Endothelial cell of umbilical vein (primary cell): ENCODE results near the gene RALGAPB. TPM values are rescaled to one million over a fixed set of nuclear protein-coding genes. Genes with fewer than 3 reads are reported as not detected.

ENCODE experiments used
- BruUV-seq: library from RNA; stranded (reverse); fragments of 400-500 nt; replicated peaks from 2 replicates; lab custom pipeline; 2021; lab: Mats Ljungman, UMichigan
- CTCF ChIA-PET: fragments of 300-600, 350-600 bp; sonication (Branson Sonifier 250); formaldehyde crosslinking; loops from one replicate; lab custom pipeline; 2021; ENCODE audit warnings: antibody characterized with exemption, inconsistent platforms; lab: Charles Lee
- POLR2A ChIA-PET: fragments of 300-600, 350-600 bp; sonication (Branson Sonifier 250); formaldehyde crosslinking; loops from one replicate; lab custom pipeline; 2021; ENCODE audit warnings: antibody characterized with exemption, inconsistent platforms; lab: Charles Lee
- DNase-seq: peaks from one replicate; pipeline ENCODE4 v3.0.0-alpha.2; 2011; ENCODE audit warnings: low read depth, low spot score
- FAIRE-seq: peaks from 2 replicates; lab custom pipeline; 2011; peaks lifted over from hg19 to GRCh38; lab: Jason Lieb, UNC
- H2AFZ ChIP-seq: 2 replicates; pipeline ENCODE4 v1.6.0; 2012; ENCODE audit warnings: low read depth, low read length, control low read depth, inconsistent platforms
- H3K27ac ChIP-seq: 2 replicates; pipeline ENCODE4 v1.5.1; 2011; ENCODE audit warnings: low read depth, mild to moderate bottlenecking, control low read depth, low read length, moderate library complexity; ENCODE audit not compliant: insufficient read depth
- H3K27me3 ChIP-seq, 2 experiments: 2 replicates each; pipeline versions ENCODE4 v1.6.0 to v1.6.1; 2011; ENCODE audit warnings: low read length in 2 of 2, mixed read lengths in 1 of 2; ENCODE audit not compliant: control insufficient read depth in 2 of 2, insufficient read depth in 2 of 2
- H3K36me3 ChIP-seq, 2 experiments: 2 replicates in 1 of 2; 3 replicates in 1 of 2; pipeline ENCODE4 v1.5.1; 2011; ENCODE audit warnings: low read length in 2 of 2, mild to moderate bottlenecking in 1 of 2, moderate library complexity in 1 of 2; ENCODE audit not compliant: control insufficient read depth in 2 of 2, insufficient read depth in 2 of 2; ENCODE audit errors: extremely low read depth in 1 of 2
- H3K4me1 ChIP-seq: 3 replicates; pipeline ENCODE4 v1.5.1; 2011; ENCODE audit warnings: mild to moderate bottlenecking, low read length; ENCODE audit not compliant: control insufficient read depth, insufficient read depth; ENCODE audit errors: extremely low read depth
- H3K4me2 ChIP-seq: 2 replicates; pipeline ENCODE4 v1.6.1; 2011; ENCODE audit warnings: low read length, control low read depth, mixed read lengths; ENCODE audit not compliant: insufficient read depth
- H3K4me3 ChIP-seq, 3 experiments: fragments of 200-600 bp in 1 of 3; sonication (generic), shearing (Covaris generic) in 1 of 3; replicated peaks in 1 of 3; 2 replicates each; pipeline ENCODE4 v1.5.1; 2011 to 2016; ENCODE audit warnings: control low read depth in 3 of 3, low read length in 3 of 3, mild to moderate bottlenecking in 2 of 3, inconsistent platforms in 1 of 3, low read depth in 1 of 3, moderate library complexity in 1 of 3; ENCODE audit not compliant: insufficient read depth in 1 of 3
- H3K79me2 ChIP-seq: 2 replicates; pipeline ENCODE4 v1.6.0; 2012; ENCODE audit warnings: low read length, inconsistent platforms; ENCODE audit not compliant: control insufficient read depth, insufficient read depth
- H3K9ac ChIP-seq: replicated peaks from 2 replicates; pipeline ENCODE3; 2011; ENCODE audit warnings: low read length, control low read depth; ENCODE audit not compliant: insufficient read depth; ENCODE audit errors: extremely low read depth
- H3K9me1 ChIP-seq: replicated peaks from 3 replicates; pipeline ENCODE4 v1.6.0; 2011; ENCODE audit warnings: mild to moderate bottlenecking, low read length; ENCODE audit not compliant: control insufficient read depth, insufficient read depth; ENCODE audit errors: extremely low read depth
- H3K9me3 ChIP-seq: replicated peaks from 2 replicates; pipeline ENCODE4 v1.5.1; 2012; ENCODE audit warnings: low read length, inconsistent platforms; ENCODE audit not compliant: control insufficient read depth, insufficient read depth
- H4K20me1 ChIP-seq: replicated peaks from 2 replicates; pipeline ENCODE3; 2011; ENCODE audit warnings: mild to moderate bottlenecking, low read length; ENCODE audit not compliant: control insufficient read depth, insufficient read depth; ENCODE audit errors: extremely low read depth
- EZH2 ChIP-seq: IDR thresholded peaks from 2 replicates; pipeline ENCODE4 v1.6.1; 2012; ENCODE audit warnings: borderline replicate concordance, low read depth, mild to moderate bottlenecking, moderate library complexity, low read length, inconsistent platforms; ENCODE audit not compliant: severe bottlenecking
- FOS ChIP-seq: IDR thresholded peaks from 2 replicates; pipeline ENCODE4 v1.6.1; 2011; ENCODE audit warnings: mild to moderate bottlenecking, low read length, moderate library complexity, borderline replicate concordance; ENCODE audit not compliant: insufficient read depth
- GATA2 ChIP-seq: IDR thresholded peaks from 2 replicates; pipeline ENCODE4 v1.7.0; 2011; ENCODE audit warnings: low read depth, mild to moderate bottlenecking, moderate library complexity, mixed read lengths, low read length; ENCODE audit not compliant: insufficient read length, insufficient read depth
- JUN ChIP-seq: IDR thresholded peaks from 2 replicates; pipeline ENCODE4 v1.6.1; 2011; ENCODE audit warnings: borderline replicate concordance, low read depth; ENCODE audit not compliant: insufficient read length, insufficient read depth
- MYC ChIP-seq: IDR thresholded peaks from one replicate; pipeline ENCODE4 v1.6.1; 2011; ENCODE audit warnings: mild to moderate bottlenecking, low read depth, low read length
- POLR2A ChIP-seq: IDR thresholded peaks from 2 replicates; pipeline ENCODE4 v1.6.1; 2012; ENCODE audit warnings: low read depth, mild to moderate bottlenecking, control low read depth, low read length
- POLR2AphosphoS5 ChIP-seq: IDR thresholded peaks from 2 replicates; pipeline ENCODE4 v1.6.1; 2012; ENCODE audit warnings: low read depth, mild to moderate bottlenecking, control low read depth, low read length, moderate library complexity; ENCODE audit not compliant: insufficient read depth
- dilution Hi-C: fragments of 300-500 bp; cut with MboI; formaldehyde crosslinking; loops from one replicate; pipeline ENCODE4 v1.15.0; 2019; ENCODE audit warnings: low sequenced_read_pairs; ENCODE audit not compliant: extremely low pct_ligation_motif_present
- intact Hi-C: fragments of 100-400 bp; cut with micrococcal nuclease; formaldehyde crosslinking; loops from one replicate; pipeline ENCODE4 v1.10.0; 2022
- polyA plus RNA-seq, 4 experiments: library from polyadenylated mRNA; depleted of rRNA in 3 of 4; stranded (reverse) in 3 of 4; unstranded in 1 of 4; fragments of >200 nt; gene quantifications; 2 replicates each; pipeline versions ENCODE4 v1.2.1 to v1.2.3, GENCODE V29; 2011 to 2012; ENCODE audit warnings: missing spikeins in 1 of 4
- total RNA-seq: library from RNA; stranded (reverse); gene quantifications from 2 replicates; pipeline ENCODE4 v1.2.3, GENCODE V29; 2021
- TF ChIP-seq, protein P1 (sequence below): IDR thresholded peaks from 2 replicates; pipeline ENCODE4 v1.6.1; 2011; ENCODE audit not compliant: insufficient read depth, insufficient read length
- TF ChIP-seq, protein P2 (sequence below), 2 donors: IDR thresholded peaks; 1 replicate in 1 of 2; 2 replicates in 1 of 2; pipeline ENCODE4 v1.5.1; 2011; ENCODE audit warnings: low read length in 2 of 2, mild to moderate bottlenecking in 2 of 2, moderate library complexity in 2 of 2, control low read depth in 1 of 2, inconsistent platforms in 1 of 2, low read depth in 1 of 2; ENCODE audit not compliant: insufficient read depth in 1 of 2; ENCODE audit errors: extremely low read depth in 1 of 2

The RALGAPB gene
- total and polyA plus RNA-seq, 2 donors (not counting 3 experiments of a cell fraction or from before 2014, with no cell fraction given), result 12.8 to 38.7 TPM

GRCh38 chr20:38452880-38453624, 19.6 kb upstream of the RALGAPB start:
- TF ChIP-seq POLR2AphosphoS5 (peak; percentile 26), EZH2 (no peak), GATA2 (peak; percentile 73), JUN (peak; percentile 49), FOS (peak; percentile 87), POLR2A (peak; percentile 57), MYC (no peak)
- TF ChIP-seq, protein P1, sequence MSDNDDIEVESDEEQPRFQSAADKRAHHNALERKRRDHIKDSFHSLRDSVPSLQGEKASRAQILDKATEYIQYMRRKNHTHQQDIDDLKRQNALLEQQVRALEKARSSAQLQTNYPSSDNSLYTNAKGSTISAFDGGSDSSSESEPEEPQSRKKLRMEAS, result no peak
- TF ChIP-seq, protein P2, sequence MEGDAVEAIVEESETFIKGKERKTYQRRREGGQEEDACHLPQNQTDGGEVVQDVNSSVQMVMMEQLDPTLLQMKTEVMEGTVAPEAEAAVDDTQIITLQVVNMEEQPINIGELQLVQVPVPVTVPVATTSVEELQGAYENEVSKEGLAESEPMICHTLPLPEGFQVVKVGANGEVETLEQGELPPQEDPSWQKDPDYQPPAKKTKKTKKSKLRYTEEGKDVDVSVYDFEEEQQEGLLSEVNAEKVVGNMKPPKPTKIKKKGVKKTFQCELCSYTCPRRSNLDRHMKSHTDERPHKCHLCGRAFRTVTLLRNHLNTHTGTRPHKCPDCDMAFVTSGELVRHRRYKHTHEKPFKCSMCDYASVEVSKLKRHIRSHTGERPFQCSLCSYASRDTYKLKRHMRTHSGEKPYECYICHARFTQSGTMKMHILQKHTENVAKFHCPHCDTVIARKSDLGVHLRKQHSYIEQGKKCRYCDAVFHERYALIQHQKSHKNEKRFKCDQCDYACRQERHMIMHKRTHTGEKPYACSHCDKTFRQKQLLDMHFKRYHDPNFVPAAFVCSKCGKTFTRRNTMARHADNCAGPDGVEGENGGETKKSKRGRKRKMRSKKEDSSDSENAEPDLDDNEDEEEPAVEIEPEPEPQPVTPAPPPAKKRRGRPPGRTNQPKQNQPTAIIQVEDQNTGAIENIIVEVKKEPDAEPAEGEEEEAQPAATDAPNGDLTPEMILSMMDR (IDR thresholded peaks at IDR 0.05; ENCODE audit: extremely low read depth in 1 of 2, insufficient read depth in 1 of 2, low read depth in 1 of 2, low read length in 2 of 2), result no peak
- peak; percentile 92 for FAIRE-seq
- H3K9me1 ChIP-seq, result no peaks in the 10 kb centered on the region
- CTCF ChIA-PET, result interaction anchor here (0.6 to 3.0 kb wide), 6 partner anchors 12 to 96 kb away, joined by 3 to 35 read pairs (median 6); partner anchors contain the start of genes RALGAPB and SNHG17
- no peaks in the 10 kb centered on the region for H3K79me2 ChIP-seq
- H3K27me3 ChIP-seq, result no peaks in the 10 kb centered on the region
- peak overlapping the region; percentile 67 for H3K9ac ChIP-seq
- H3K4me3 ChIP-seq, result peak overlapping the region in 1 of 3 experiments; percentile 29
- peaks cover 58% of the 10 kb centered on the region for H3K4me1 ChIP-seq
- peak overlapping the region; percentile 84 for H3K4me2 ChIP-seq
- H2AFZ ChIP-seq, result peak overlapping the region; percentile 82
- no peaks in the 10 kb centered on the region for H3K9me3 ChIP-seq
- H4K20me1 ChIP-seq, result no peaks in the 10 kb centered on the region
- BruUV-seq, result no TSS peak
- intact Hi-C loops (no loop called here), dilution Hi-C loops (no loop called here)
- POLR2A ChIA-PET, result interaction anchor here (0.6 to 0.7 kb wide), 2 partner anchors 287 to 1046 kb away, joined by 3 to 13 read pairs; no protein-coding TSS in a partner anchor
- peaks cover 0 to 4% of the 10 kb centered on the region in 2 experiments for H3K36me3 ChIP-seq
- peak overlapping the region; percentile 86 for H3K27ac ChIP-seq
- DNase-seq, result peak; percentile 77
